ENCODE results near the gene GLCE.

- no peak for TF ChIP-seq CTCF (IDR thresholded peaks at IDR 0.05 in 4 of 5, conservative IDR thresholded peaks at IDR 0.05 in 1 of 5)
- TF ChIP-seq POLR2A (IDR thresholded peaks at IDR 0.05) = no peak
Observed at GRCh38 chr15:69143756-69144436, 16.5 kb upstream of the GLCE start.
